Activated CD4-positive, CD25-positive, alpha-beta regulatory T cell treated with anti-CD3 and anti-CD28 coated beads, Interleukin-2, amount 50 U/mL, for 16 hours (primary cell): ENCODE measurements around the gene FAM241A.
A peak's percentile ranks its signal among the peaks of the same experiment; 100 is the strongest.

Source experiments
- DNase-seq: peaks from one replicate; pipeline ENCODE4 v3.0.0-alpha.2; 2020; ENCODE audit warnings: low read depth, low spot score

The FAM241A gene

DNA sequence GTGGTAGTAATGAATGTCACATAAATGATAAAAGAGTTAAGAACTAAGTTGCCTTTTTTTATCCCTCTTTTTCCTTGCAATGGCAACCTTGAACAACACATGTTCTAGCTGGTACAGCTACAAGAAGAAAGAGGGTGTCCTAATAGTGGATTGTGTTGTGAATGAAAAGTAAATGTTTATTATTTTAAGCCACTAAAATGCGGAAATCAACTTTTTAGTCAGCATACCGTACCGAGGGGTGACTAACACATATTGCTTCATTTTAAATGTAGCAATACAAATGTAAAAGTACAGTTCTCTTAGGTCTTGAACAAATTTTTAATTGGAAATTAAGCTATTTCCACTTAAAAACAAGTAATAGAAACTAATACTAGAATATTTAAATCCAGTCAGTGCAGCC lies 68.6 kb downstream of the FAM241A start:
- DNase-seq: no peak

DNA sequence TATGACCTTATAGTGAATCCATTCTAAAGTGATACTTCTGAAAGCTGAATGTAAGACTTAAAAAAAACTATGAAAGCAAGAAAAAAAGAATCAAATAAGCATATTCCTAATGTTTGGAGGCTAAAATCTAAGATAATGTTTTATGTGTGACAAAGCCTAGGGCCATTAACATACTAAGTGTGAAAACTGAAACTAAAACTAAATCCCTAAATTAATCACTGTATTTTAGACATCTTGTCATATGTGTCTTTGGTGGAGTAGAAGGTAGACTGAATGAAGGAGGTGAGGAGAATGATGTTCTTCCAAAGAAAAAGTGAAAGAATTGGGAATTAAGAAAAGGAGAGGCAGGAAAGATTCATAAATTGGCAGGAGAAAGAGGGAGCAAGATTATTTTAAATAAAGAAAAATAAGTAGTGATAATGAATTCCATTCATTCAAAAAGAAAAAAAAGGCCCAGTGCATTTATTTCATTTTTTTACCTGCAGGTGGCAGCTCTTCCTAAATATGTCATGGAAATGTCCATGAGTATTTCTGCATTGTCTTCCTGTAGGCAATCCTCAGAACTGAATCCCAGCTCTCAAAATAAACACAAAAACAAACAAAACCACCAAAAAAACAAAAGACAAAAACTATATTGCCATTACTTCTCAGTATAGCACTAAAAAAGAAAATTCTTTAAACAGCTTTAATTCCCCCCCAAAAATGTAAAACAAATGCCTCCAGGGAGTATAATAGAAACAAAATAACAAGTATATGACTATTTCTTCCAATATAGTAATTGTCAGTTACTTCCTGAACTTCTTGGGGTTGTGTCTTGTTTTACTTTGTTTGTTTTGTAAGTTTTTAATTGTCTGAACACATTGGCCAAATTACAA lies 69.4 kb downstream of the FAM241A start:
- DNase-seq: no peak

DNA sequence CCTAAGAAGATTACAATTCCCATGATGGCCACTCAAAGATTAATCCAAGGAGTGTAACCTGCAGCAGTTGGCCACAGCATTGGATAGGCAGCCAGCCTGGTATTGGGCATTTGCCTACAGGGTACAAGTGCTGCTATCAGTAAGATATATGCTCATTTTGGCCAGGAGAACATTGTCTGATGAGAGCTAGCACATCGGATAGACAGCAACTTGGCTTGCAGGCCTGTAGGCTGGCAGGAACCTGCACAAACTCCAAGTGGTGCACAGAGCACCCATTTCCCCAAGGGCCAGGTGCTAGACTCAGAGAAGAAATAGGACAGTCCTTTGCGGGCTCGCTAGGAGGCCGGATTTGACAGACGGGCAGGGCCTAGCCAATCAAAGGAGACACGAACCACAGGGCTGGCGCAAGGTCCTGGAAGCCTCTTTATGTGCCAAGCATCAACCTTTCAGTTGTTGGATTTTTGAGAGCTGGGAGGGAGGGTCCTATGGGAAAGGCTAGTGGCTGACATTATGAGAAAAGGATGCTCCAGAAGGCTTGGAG lies 74.6 kb downstream of the FAM241A start:
- DNase-seq: no peak

DNA sequence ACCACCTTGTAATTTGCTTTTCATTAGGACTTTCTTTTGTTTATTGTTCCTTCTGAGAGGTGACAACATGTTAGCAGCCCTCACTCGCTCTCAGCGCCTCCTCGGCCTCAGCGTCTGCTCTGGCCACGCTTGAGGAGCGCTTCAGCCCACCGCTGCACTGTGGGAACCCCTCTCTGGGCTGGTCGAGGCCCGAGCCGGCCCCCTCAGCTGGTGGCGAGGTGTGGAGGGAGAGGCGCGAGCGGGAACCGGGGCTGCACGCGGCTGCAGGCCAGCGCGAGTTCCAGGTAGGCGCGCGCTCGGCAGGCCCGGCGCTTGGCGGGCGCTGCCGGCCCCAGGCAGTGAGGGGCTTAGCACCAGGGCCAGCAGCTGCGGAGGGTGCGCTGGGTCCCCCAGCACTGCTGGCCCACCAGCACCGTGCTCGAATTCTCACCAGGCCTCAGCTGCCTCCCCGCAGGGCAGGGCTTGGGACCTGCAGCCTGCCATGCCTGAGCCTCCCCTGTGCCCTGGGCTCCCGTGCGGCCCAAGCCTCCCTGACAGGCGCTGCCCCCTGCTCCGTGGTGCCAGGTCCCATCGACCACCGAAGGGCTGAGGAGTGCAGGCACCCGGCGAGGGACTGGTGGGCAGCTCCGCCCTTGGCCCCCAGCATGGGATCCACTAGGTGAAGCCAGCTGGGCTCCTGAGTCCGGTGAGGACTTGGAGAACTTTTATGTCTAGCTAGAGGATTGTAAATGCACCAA lies 77.1 kb downstream of the FAM241A start:
- DNase-seq: no peak

DNA sequence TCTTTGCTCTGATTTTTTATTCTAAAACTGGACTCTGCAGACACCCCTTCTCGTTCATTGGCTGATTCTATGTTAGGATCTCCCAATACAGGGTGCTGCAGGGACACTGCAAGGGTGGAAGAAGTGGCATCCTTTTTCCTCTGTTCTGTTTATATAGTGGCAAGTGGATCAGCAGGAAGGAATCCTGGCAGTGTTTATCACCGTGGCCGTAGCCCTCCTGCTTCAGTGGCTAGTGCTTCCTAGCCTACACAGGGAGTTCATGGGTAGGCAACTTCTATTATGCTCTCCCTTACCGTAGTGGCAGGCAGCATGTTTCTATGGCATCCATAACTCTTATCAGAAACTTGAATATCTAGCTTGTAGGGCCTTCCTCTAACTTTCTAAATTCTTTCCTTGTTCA lies 79.9 kb downstream of the FAM241A start:
- no peak for DNase-seq

DNA sequence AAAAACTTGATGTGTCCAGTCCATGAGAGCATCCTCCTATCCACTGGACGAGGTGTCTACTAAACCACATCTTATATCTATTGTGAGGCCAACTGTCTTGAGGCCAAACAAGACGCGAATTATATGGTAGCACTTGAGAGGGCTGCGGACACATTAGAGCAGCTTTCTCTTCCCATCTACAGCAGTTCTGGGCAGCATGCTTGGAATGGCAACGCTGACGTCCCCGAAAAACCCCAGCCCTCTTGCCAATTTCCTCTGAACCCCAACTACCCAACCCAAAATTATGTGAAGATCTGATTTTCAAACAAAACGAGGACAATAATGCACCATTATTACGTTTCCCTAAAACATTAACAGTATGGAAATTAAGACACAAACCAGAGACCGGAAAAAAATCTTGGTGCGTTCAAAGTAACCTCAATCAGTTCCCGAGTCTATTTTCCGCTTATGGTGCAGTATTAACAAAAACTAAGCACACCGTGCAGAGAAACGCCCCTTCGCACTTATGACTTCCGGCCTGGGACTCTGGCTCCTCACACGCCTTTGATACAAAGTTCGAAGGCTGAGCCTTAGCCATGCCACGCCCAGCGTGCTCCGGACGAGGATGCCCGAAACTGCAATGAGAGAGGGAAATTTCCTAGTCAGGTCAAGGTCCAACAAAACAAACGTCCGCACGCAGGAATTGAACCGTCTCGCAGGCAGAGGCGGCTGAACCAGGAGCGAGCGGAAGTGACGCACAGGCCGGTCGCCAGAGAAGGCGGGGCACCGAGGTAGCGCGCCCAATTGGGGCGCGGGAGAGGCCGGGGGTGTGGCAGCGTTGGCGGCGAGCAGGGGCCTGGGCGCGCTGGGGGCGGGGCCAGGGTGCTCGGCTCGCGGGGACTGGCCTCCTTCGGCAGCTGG lies 85.9 kb downstream of the FAM241A start:
- DNase-seq: peak; percentile 94

DNA sequence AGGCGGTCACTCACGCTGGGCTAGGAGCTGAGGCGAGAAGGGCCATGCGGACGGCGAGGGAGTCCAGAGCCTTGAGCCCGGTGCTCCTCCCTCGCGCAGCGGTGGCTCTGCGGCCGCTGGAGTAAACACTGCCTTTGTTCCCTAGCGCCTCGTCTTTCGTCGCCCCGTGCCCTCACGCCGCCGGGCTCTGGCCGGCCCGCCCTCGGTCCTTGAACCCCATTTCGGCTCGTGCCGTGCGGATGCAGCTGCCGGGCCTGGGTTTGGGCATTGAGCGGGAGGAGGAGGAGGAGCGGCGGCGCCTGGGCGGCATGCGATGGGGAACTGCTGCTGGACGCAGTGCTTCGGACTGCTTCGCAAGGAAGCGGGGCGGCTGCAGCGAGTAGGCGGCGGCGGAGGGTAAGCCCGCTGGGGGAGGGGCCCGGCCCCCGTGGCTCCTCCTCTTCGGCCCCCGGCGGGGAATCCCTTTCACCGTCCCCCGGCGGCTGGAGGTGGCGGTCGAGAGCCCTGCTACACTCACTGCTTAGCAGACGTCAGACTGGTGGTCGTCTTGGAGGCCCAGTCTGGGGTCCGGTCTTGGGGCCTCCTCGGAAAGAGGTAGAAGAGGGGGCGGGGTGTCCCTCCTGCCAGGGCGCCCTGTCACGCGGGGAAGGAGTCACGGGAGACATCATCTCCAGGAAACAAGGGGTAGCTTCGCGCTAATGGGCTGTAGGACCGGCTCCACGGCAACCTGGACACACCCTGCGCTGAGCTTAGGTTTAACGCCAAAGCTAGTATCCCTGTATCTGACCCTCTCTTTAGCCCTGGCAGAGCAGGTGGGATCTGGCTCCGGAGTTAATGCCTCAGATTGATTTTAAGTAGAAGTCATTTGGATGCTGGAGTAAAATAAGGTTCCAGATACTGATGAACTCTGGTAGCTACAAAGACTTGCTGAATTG lies 86.8 kb downstream of the FAM241A start, which contains the start of gene AP1AR:
AP1AR (plus strand) TSS at position 9 of the 935 bp plus-strand sequence; CDS start at position 314, 305 bp downstream.
- DNase-seq: peak; percentile 55

DNA sequence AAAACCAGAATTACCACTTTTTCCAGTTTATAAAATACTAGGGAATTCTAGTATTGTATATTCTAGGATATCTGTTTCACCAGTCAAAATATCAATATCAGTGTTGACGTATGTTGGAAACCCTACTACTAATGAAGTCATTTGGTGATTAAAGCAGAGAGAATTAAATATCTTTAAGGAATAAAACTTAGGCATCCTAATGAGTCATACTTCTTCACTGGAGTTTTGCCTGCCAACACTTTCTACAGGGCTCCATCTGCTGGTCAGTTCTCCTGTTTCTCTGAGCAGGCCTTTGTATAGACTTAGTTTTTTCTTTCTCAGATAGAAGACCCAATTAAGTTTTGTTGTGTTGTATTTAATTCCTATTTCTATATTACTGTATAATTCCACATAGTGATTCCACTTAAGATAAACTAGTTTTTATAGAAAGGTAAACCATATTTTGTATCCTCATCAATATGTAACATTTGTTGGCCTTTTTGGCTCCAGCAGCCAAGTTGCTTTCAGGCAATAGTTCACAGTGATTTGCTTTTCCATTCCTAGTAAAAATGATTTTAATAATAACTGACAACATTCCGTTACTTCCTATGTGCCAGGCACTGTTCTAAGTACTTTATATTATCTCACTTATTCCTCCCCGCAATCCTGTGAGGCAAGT lies 89.8 kb downstream of the FAM241A start:
- peak; percentile 34 for DNase-seq

DNA sequence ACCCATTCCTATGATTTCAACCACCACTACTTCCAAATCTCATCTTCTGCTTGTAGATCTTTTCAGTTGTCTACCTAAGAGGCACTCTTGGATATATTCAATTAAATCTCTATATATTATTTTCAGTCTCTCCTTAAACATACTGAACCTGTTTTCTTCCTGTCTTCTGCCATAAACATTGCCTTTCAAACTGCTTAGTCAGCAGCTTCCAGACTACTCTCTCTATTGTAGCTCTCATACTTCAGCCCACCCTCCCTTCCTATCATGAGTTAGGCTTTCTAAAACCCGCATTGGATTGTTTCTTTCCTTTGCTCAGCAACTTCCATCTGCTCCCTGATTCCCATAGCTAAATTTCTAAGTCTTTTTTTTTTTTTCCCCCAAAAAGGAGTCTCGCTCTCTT lies 90.8 kb downstream of the FAM241A start:
- DNase-seq: no peak

DNA sequence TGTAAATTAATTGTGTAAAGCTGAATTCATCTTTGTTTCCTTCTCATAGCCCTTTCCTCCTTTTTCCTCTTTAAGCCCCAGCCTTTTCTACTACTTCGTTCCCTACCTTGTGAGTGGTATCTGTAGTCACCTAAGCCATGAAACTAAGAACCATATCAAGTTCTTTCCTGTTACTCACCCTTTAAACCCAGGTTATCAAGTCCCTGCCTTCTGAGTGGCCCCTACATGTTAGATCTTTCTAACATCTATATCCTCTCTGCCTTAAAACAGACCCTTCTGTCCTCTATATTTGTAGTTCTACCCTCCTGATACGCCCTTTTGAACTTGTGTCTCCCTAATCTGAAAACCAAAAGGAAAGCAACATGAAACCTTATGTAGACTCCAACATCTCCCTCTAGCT lies 93.6 kb downstream of the FAM241A start:
- no peak for DNase-seq
